A673 (cell line): ENCODE results near the gene NFXL1.

Source experiments
- CTCF ChIP-seq: fragments of 300-800, 200-600 bp; sonication (generic); conservative IDR thresholded peaks from 2 replicates; pipeline ENCODE4 v1.5.1; 2017; ENCODE audit warnings: low read depth, mild to moderate bottlenecking, antibody characterized with exemption, low read length, moderate library complexity, mixed read lengths
- EZH2 ChIP-seq: fragments of 200-600 bp; sonication (generic); IDR thresholded peaks from 2 replicates; pipeline ENCODE4 v1.6.1; 2017; ENCODE audit warnings: borderline replicate concordance, low read depth, mild to moderate bottlenecking, mixed read lengths, antibody characterized with exemption, low read length; ENCODE audit not compliant: poor library complexity, severe bottlenecking

GRCh38 chr4:47936336-47936735, 22.0 kb upstream of the NFXL1 start:
- TF ChIP-seq CTCF (no peak), EZH2 (no peak)
